Gastrocnemius medialis (tissue), 4 donors: ENCODE measurements around the gene ZNRD2. TPM values are rescaled to one million over a fixed set of nuclear protein-coding genes. Genes with fewer than 3 reads are reported as not detected.

Experiments used
- ATAC-seq, 2 donors: fragments of 150-250 bp; one replicate each; pipeline ENCODE4 v1.9.1; 2016
- DNase-seq, 2 donors: peaks; one replicate each; pipeline ENCODE4 v3.0.0-alpha.2; 2019
- H3K27ac ChIP-seq, 4 donors: fragments of 200-600 bp; sonication (generic); 1 replicate in 1 of 4; 2 replicates in 3 of 4; pipeline ENCODE4 v1.5.1; 2016 to 2018; ENCODE audit warnings: mild to moderate bottlenecking in 2 of 4, moderate library complexity in 1 of 4
- H3K27me3 ChIP-seq, 3 donors: fragments of 200-600 bp; sonication (generic) in 2 of 3; 1 replicate in 1 of 3; 2 replicates in 2 of 3; pipeline versions ENCODE4 v1.5.1 to v1.6.0; 2016 to 2019; ENCODE audit warnings: mild to moderate bottlenecking in 1 of 3, moderate library complexity in 1 of 3
- H3K36me3 ChIP-seq, 2 donors: fragments of 200-600 bp; sonication (generic) in 1 of 2; one replicate each; pipeline ENCODE4 v1.5.1; 2017 to 2018
- H3K4me1 ChIP-seq, 2 donors: fragments of 200-600 bp; sonication (generic) in 1 of 2; one replicate each; pipeline ENCODE4 v1.5.1; 2016 to 2017; ENCODE audit warnings: mild to moderate bottlenecking in 2 of 2
- H3K4me3 ChIP-seq, 4 donors: fragments of 200-600 bp; sonication (generic) in 3 of 4; 1 replicate in 1 of 4; 2 replicates in 3 of 4; pipeline ENCODE4 v1.5.1; 2016 to 2019; ENCODE audit warnings: mild to moderate bottlenecking in 2 of 4
- H3K9me3 ChIP-seq, 3 donors: fragments of 200-600 bp; sonication (generic) in 2 of 3; 1 replicate in 1 of 3; 2 replicates in 2 of 3; pipeline ENCODE4 v1.5.1; 2016 to 2019
- POLR2A ChIP-seq, 2 donors: fragments of 450-650 bp; IDR thresholded peaks; one replicate each; pipeline ENCODE4 v1.6.1; 2017; ENCODE audit warnings: antibody characterized with exemption in 2 of 2, mild to moderate bottlenecking in 2 of 2, moderate library complexity in 2 of 2
- in situ Hi-C, 4 donors: fragments of 200-750 bp; cut with MboI; loops; one replicate each; pipeline versions ENCODE4 v1.15.0 to v1.8.0; 2017; ENCODE audit warnings: low sequenced_read_pairs in 4 of 4
- intact Hi-C: fragments of 100-400 bp; cut with DNase I; formaldehyde crosslinking; loops from one replicate; pipeline ENCODE4 v1.15.1; 2023; ENCODE audit warnings: low total_unique reads
- total RNA-seq, 4 donors: library from RNA; depleted of rRNA; stranded (reverse); fragments of >200 nt; gene quantifications; one replicate each; pipeline versions ENCODE4 v1.1.0 to v1.2.3, GENCODE V29; 2016
- TF ChIP-seq, protein P1 (sequence below), 5 experiments: fragments of 450-650 bp in 3 of 5; fragments of 200-600 bp in 2 of 5; sonication (generic) in 2 of 5; IDR thresholded peaks in 4 of 5; conservative IDR thresholded peaks in 1 of 5; 1 replicate in 4 of 5; 2 replicates in 1 of 5; pipeline ENCODE4 v1.5.1; 2016 to 2019; ENCODE audit warnings: antibody characterized with exemption in 5 of 5, mild to moderate bottlenecking in 3 of 5, moderate library complexity in 3 of 5

ZNRD2 gene
- total RNA-seq, 4 donors from 2014 or later: 54.7 to 99.4 (median 75.3) TPM

DNA sequence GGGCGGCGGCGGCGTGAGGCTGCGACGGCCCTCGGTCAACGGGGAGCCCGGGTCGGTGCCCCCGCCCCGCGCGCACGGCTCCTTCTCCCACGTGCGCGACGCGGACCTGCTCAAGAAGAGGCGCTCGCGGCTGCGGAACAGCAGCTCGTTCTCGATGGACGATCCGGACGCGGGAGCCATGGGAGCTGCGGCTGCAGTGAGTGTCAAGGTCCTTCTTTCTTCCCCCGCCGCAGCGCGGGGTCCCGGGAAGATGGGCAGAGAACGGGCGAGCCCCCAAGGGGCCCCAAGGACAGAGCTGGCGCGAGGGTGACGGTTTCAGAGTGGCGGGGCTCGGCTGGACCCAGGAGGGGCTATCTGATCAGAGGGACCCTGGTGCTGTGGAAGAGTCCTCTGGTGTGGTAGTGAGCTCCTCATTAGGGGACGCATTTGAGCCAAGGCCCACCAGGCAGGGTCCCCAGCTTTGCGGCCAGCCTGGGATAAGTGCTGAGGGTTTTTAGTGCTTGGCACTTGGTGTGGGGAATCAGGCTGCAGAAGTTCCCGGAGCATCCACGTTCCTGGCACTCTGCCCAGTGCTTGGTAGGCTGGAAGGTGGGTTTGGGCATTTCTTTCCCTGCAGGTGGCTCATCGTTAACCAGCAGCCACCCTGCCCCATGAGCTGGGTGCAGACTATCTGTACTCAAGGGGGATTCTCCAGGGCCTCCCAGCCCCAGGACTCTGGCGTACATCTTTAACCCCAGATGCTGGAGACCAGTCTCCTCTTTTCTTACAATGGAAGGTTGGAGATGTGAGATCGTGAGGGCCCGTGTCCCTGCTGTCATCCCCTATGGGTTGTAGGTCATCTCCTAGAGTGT lies 15.3 kb downstream of the ZNRD2 start:
- TF ChIP-seq POLR2A (IDR thresholded peaks at IDR 0.05): no peak
- TF ChIP-seq, protein P1, sequence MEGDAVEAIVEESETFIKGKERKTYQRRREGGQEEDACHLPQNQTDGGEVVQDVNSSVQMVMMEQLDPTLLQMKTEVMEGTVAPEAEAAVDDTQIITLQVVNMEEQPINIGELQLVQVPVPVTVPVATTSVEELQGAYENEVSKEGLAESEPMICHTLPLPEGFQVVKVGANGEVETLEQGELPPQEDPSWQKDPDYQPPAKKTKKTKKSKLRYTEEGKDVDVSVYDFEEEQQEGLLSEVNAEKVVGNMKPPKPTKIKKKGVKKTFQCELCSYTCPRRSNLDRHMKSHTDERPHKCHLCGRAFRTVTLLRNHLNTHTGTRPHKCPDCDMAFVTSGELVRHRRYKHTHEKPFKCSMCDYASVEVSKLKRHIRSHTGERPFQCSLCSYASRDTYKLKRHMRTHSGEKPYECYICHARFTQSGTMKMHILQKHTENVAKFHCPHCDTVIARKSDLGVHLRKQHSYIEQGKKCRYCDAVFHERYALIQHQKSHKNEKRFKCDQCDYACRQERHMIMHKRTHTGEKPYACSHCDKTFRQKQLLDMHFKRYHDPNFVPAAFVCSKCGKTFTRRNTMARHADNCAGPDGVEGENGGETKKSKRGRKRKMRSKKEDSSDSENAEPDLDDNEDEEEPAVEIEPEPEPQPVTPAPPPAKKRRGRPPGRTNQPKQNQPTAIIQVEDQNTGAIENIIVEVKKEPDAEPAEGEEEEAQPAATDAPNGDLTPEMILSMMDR (IDR thresholded peaks at IDR 0.05 in 4 of 5, conservative IDR thresholded peaks at IDR 0.05 in 1 of 5): no peak
- DNase-seq (no peak), ATAC-seq (no peak)
- H3K36me3 ChIP-seq: peaks cover 0 to 57% of the 10 kb centered on the region in 2 donors
- peaks cover 63 to 64% of the 10 kb centered on the region in 2 donors for H3K4me1 ChIP-seq
- in situ Hi-C loops: no loop called here
- intact Hi-C loops: no loop called here
- peak overlapping the region; percentile 91 to 99 (median 98) for H3K27ac ChIP-seq
- no peaks in the 10 kb centered on the region for H3K9me3 ChIP-seq
- no peak overlapping the region for H3K4me3 ChIP-seq
- H3K27me3 ChIP-seq: no peaks in the 10 kb centered on the region

DNA sequence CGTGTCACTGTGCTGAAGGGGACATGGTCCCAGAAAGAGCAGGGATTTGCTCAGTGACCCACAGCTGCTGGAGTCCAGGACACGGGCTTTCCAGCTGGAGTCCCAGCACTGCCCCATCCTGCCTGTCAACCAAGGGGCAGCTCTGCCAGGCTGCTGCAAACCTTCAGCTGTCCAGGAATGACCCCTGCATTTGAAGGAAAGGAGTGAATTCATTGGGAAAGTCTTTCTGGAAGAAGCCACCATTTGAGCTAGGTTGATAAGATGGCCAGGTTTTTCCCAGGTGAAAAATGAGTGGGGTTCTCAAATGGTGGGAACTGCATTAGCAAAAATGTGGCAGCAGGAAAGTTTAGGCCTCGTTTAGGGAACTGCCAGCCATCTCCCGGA lies 16.0 kb downstream of the ZNRD2 start:
- ATAC-seq (no peak), DNase-seq (no peak)
- peaks cover 61 to 62% of the 10 kb centered on the region in 2 donors for H3K4me1 ChIP-seq
- no peaks in the 10 kb centered on the region for H3K9me3 ChIP-seq
- no peaks in the 10 kb centered on the region for H3K27me3 ChIP-seq
- peak overlapping the region; percentile 91 to 99 (median 98) for H3K27ac ChIP-seq
- intact Hi-C loops (no loop called here), in situ Hi-C loops (no loop called here)
- no peak for TF ChIP-seq POLR2A (IDR thresholded peaks at IDR 0.05)
- TF ChIP-seq, protein P1 (IDR thresholded peaks at IDR 0.05 in 4 of 5, conservative IDR thresholded peaks at IDR 0.05 in 1 of 5): no peak
- peaks cover 0 to 57% of the 10 kb centered on the region in 2 donors for H3K36me3 ChIP-seq
- no peak overlapping the region for H3K4me3 ChIP-seq

- TF ChIP-seq POLR2A (IDR thresholded peaks at IDR 0.05): peak in 1 of 2 donors; percentile 11
- TF ChIP-seq, protein P1 (IDR thresholded peaks at IDR 0.05 in 4 of 5, conservative IDR thresholded peaks at IDR 0.05 in 1 of 5): peak in 1 of 5 experiments; percentile 8
- H3K27ac ChIP-seq: peak overlapping the region; percentile 91 to 99 (median 98)
- in situ Hi-C loops (no loop called here), intact Hi-C loops (loop anchor here (1.0 kb wide), 1 partner anchor 9 kb away; no protein-coding TSS in a partner anchor)
- peak overlapping the region in 3 of 4 donors; percentile 26 to 34 (median 28) for H3K4me3 ChIP-seq
- DNase-seq (peak in 1 of 2 donors; percentile 86), ATAC-seq (peak; percentile 30 to 48)
- H3K4me1 ChIP-seq: peaks cover 61 to 62% of the 10 kb centered on the region in 2 donors
- H3K36me3 ChIP-seq: peaks cover 0 to 57% of the 10 kb centered on the region in 2 donors
- H3K9me3 ChIP-seq: no peaks in the 10 kb centered on the region
- H3K27me3 ChIP-seq: no peaks in the 10 kb centered on the region
These were observed 16.4 kb downstream of the ZNRD2 start for GRCh38 chr11:65586676-65587075.

DNA sequence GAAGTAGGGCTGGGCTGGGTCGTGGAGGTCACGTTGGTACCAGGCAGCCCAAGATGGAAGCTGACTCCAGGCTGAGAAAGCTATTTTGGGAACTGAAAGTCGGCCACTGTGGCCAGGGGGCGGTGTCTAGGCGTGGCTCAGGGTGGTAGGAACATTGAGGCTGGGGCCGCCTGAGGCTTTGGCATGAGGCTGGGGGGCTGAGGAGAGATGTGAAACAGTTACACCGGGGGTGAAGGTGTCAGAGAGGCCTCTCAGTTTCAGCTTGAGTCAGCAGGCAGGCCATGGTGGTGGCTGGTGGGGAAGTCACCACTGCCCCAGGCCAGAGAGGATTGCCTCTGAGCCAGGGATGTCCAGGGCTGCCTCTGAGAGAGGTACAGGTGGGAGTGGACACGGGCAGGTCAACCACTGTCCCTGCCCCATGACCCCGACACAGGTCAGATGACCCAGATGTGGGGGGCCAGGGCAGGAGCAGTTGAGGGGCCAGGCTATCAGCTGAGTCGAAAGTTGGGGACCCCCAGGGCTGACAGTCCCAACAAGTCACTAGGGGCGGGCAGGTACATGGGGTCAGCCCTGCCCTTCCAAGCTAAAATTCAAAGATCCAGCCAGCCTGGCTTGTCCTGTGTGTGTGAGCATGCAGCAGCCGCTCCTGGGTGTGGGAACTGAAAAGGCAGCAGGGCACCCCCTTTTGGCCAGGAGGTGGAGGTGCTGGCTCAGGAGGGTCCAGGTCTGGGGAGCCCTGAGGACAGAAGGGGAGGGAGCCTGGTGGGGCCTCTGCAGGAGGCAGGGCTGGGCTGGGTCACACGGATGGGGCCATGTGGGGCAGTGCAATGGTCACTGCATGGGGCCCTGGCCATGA lies 18.1 kb downstream of the ZNRD2 start:
- peaks cover 0 to 55% of the 10 kb centered on the region in 2 donors for H3K36me3 ChIP-seq
- H3K27me3 ChIP-seq: no peaks in the 10 kb centered on the region
- H3K27ac ChIP-seq: peak overlapping the region; percentile 91 to 99 (median 98)
- DNase-seq (peak; percentile 80 to 92), ATAC-seq (peak; percentile 69 to 80)
- peaks cover 65 to 72% of the 10 kb centered on the region in 2 donors for H3K4me1 ChIP-seq
- H3K9me3 ChIP-seq: no peaks in the 10 kb centered on the region
- in situ Hi-C loops: no loop called here
- peak; percentile 18 to 29 for TF ChIP-seq POLR2A (IDR thresholded peaks at IDR 0.05)
- TF ChIP-seq, protein P1 (IDR thresholded peaks at IDR 0.05 in 4 of 5, conservative IDR thresholded peaks at IDR 0.05 in 1 of 5): peak; percentile 55 to 84 (median 70)
- peak overlapping the region in 3 of 4 donors; percentile 23 to 34 (median 26) for H3K4me3 ChIP-seq
- intact Hi-C loops: loop anchor here (1.0 kb wide), 2 partner anchors 14 to 48 kb away; no protein-coding TSS in a partner anchor
